Endothelial cell of umbilical vein (primary cell): ENCODE data around the gene COMP.

Experiments
- JUN ChIP-seq: IDR thresholded peaks from 2 replicates; pipeline ENCODE4 v1.6.1; 2011; ENCODE audit warnings: borderline replicate concordance, low read depth; ENCODE audit not compliant: insufficient read length, insufficient read depth
- POLR2A ChIP-seq: IDR thresholded peaks from 2 replicates; pipeline ENCODE4 v1.6.1; 2012; ENCODE audit warnings: low read depth, mild to moderate bottlenecking, control low read depth, low read length
- TF ChIP-seq, protein P1 (sequence below), 2 donors: IDR thresholded peaks; 1 replicate in 1 of 2; 2 replicates in 1 of 2; pipeline ENCODE4 v1.5.1; 2011; ENCODE audit warnings: low read length in 2 of 2, mild to moderate bottlenecking in 2 of 2, moderate library complexity in 2 of 2, control low read depth in 1 of 2, inconsistent platforms in 1 of 2, low read depth in 1 of 2; ENCODE audit not compliant: insufficient read depth in 1 of 2; ENCODE audit errors: extremely low read depth in 1 of 2

- TF ChIP-seq, protein P1, sequence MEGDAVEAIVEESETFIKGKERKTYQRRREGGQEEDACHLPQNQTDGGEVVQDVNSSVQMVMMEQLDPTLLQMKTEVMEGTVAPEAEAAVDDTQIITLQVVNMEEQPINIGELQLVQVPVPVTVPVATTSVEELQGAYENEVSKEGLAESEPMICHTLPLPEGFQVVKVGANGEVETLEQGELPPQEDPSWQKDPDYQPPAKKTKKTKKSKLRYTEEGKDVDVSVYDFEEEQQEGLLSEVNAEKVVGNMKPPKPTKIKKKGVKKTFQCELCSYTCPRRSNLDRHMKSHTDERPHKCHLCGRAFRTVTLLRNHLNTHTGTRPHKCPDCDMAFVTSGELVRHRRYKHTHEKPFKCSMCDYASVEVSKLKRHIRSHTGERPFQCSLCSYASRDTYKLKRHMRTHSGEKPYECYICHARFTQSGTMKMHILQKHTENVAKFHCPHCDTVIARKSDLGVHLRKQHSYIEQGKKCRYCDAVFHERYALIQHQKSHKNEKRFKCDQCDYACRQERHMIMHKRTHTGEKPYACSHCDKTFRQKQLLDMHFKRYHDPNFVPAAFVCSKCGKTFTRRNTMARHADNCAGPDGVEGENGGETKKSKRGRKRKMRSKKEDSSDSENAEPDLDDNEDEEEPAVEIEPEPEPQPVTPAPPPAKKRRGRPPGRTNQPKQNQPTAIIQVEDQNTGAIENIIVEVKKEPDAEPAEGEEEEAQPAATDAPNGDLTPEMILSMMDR (IDR thresholded peaks at IDR 0.05; ENCODE audit: extremely low read depth in 1 of 2, insufficient read depth in 1 of 2, low read depth in 1 of 2, low read length in 2 of 2), result no peak
- TF ChIP-seq JUN (no peak), POLR2A (no peak)
Measured at GRCh38 chr19:18764591-18765051, 26.5 kb downstream of the COMP start.
